Stimulated activated CD4-positive, alpha-beta T cell treated with anti-CD3 and anti-CD28 coated beads, Interleukin-1b, Interleukin-23, amount 100 ng/mL, for 1 hour (primary cell): ENCODE data around the gene OR1J1.

Source experiments
- DNase-seq, 2 donors: peaks; one replicate each; pipeline ENCODE4 v3.0.0-alpha.2; 2020; ENCODE audit warnings: low read depth in 2 of 2

The OR1J1 gene

GRCh38 chr9:122445155-122445749 lies 32.5 kb downstream of the OR1J1 start:
- DNase-seq: no peak

DNA sequence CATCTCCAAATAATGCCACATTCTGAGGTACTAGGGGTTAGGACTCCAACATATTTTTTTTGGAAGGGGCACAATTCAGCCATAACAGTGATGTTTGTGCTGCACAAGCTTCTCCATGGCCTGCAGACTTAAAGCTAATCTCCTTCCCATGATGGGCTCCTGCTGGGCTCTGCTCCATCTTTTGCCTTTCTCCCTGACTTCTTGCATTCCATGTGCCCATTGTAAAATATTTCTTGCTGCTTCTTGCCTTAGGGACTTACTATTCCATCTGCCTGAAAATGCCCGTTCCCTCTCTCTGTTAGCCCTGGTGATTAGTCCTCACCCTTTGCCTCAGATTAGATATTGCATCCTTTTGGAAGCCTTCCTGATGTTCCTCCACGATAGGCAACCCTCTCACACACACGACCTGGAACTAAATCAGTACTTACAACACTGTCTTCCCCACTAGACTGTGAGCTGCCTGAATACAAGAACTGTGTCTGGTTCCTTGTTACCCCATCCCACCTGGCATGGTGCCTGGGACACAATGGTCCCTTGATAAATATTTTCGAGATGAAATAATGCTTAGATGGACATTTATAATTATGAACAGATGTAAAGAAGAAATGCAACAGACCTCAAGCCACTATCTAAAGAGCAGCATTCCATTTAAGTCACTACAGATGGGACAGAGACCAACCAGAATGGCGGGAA lies 33.5 kb downstream of the OR1J1 start:
- DNase-seq: no peak

GRCh38 chr9:122442568-122442967 lies 35.2 kb downstream of the OR1J1 start:
- DNase-seq: no peak
